ENCODE measurements around the gene DUOXA1. TPM values are rescaled to one million over a fixed set of nuclear protein-coding genes. Genes with fewer than 3 reads are reported as not detected.
"Not testable (repeated sequence)": the region's sequence is repeated elsewhere in the genome, so short reads cannot be mapped to it uniquely, and the experiment has no call there.

DUOXA1 gene
- polyA plus RNA-seq, 2 donors, result 145 to 174 TPM

DNA sequence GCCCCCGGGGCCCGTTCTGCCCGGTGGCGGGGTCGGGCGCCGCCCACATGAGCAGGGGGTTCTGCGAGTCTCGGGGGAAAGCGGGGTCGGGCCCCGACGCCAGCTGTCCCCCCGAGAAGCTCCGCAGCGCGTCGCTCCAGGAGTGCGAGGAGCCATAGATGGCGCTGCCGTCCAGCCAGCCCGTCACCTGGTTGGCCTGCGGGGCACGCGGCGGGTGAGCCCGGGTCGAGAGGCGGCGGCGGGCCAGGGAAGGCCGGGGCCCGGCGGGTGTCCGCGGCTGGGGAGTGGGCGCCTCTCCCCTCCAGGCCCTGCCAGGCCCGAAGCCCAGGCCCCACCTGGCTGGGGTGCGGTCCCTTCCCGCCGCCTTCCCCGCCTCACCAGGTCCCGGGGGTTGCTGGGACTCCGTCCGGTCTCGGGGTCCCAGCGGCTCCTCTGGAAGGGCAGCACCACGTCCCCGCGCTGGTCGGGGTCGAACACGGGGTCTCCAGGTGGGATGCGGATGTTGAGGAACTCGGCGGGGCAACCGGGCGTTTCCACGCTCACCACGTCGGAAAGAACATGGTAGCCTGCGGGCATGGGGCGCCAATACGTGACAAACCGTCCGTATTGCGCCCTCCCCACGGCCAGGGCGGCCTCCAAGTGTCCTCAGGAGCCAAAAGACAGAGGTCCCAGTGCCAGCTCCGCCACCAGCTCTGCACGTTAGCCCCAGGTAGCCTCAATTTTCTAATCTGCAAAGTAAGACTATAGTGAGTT is 18.1 kb downstream of the DUOXA1 start:
- Histone ChIP-seq H3K9me3 (ENCODE audit: control insufficient read depth in 2 of 2, insufficient read depth in 1 of 2, low read depth in 1 of 2, low read length in 1 of 2) (peaks cover 0 to 3% of the 10 kb centered on the region in 2 donors), H3K27ac (ENCODE audit: low read depth in 2 of 2, low read length in 1 of 2) (no peak overlapping the region), H3K4me1 (ENCODE audit: control insufficient read depth in 2 of 2, insufficient read depth in 2 of 2, low read length in 1 of 2) (peaks cover 8 to 26% of the 10 kb centered on the region in 2 donors), H3K27me3 (ENCODE audit: control insufficient read depth in 1 of 2, insufficient read depth in 2 of 2, low read length in 2 of 2) (peaks cover 0 to 19% of the 10 kb centered on the region in 2 donors), H3K4me3 (ENCODE audit: low read depth in 1 of 2, low read length in 2 of 2) (peak overlapping the region; percentile 12 to 34), H3K36me3 (ENCODE audit: control insufficient read depth in 2 of 2, insufficient read depth in 2 of 2, low read length in 1 of 2) (peaks cover 0 to 2% of the 10 kb centered on the region in 2 donors)
- 8 to 11% methylated on average over 55 to 70 of the region's 71 CpGs for WGBS, 2 donors

DNA sequence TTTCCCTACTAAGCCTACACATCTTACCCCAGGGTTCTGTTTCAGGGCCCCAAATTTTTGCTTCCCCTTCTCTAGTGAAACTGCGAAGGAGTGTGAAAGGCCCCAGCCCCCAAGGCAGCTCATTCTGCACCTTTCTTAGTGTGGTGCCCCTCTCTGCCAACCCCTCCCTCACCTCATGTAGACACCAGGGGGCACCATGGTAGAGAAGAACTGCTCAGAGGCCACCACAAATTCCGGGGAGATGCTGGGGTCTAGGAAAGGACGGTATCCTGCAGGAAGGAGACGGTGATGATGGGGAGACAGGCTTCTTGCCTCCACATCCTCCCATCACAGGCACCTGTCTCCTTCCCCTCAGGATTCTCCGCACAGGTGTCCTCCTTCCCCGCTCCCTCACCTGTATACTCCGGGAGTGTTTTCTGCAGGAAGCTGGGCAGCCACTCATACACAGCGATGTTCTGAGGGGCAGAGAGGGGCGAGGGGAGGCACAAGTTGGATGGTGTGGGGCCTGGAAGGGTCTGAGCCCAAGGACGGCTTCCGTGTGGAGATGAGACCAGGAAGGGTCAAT is 19.3 kb downstream of the DUOXA1 start:
- Histone ChIP-seq H3K27me3 (ENCODE audit: control insufficient read depth in 1 of 2, insufficient read depth in 2 of 2, low read length in 2 of 2) (peaks cover 0 to 18% of the 10 kb centered on the region in 2 donors), H3K9me3 (ENCODE audit: control insufficient read depth in 2 of 2, insufficient read depth in 1 of 2, low read depth in 1 of 2, low read length in 1 of 2) (peaks cover 0 to 3% of the 10 kb centered on the region in 2 donors), H3K27ac (ENCODE audit: low read depth in 2 of 2, low read length in 1 of 2) (no peak overlapping the region), H3K4me1 (ENCODE audit: control insufficient read depth in 2 of 2, insufficient read depth in 2 of 2, low read length in 1 of 2) (peaks cover 6 to 25% of the 10 kb centered on the region in 2 donors), H3K36me3 (ENCODE audit: control insufficient read depth in 2 of 2, insufficient read depth in 2 of 2, low read length in 1 of 2) (peaks cover 0 to 3% of the 10 kb centered on the region in 2 donors), H3K4me3 (ENCODE audit: low read depth in 1 of 2, low read length in 2 of 2) (no peak overlapping the region)
- 56 to 60% methylated on average over 11 of the region's 11 CpGs for WGBS, 2 donors

DNA sequence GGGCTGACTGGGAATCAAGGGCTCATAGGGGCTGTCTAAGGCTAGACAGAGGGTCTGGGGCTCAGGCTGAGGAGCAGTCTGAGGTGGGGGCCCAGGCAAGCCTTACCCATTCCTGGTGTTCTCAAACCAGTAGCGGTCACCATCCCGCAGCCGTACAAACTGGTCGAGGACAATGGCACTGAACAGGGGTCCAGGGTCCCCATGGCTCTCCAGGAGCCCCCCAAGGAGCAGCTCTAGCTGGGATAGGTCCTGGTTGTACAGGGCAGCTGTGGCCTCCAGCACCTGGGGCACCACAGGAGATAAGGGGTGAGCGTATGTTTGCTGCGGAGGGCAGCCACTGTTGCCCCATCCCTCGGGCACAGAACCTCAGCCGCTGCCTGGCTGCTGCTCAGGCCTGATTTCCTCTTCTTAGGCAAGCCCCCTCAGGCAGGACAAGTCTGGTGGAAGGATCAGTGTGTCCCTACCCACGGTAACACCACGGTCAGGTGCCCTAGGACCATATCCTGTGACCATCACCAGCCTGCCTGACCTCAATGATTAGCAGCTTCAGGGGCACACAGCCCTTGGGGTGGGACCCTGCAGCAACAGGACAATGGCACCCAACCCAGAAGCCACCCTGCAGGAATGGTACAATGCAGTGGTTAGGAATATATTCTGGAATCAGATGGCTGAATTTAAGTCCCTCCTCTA is 21.6 kb downstream of the DUOXA1 start:
- H3K36me3 ChIP-seq (ENCODE audit: control insufficient read depth in 2 of 2, insufficient read depth in 2 of 2, low read length in 1 of 2), result peaks cover 0 to 3% of the 10 kb centered on the region in 2 donors
- no peak overlapping the region for H3K4me3 ChIP-seq (ENCODE audit: low read depth in 1 of 2, low read length in 2 of 2)
- no peak overlapping the region for H3K27ac ChIP-seq (ENCODE audit: low read depth in 2 of 2, low read length in 1 of 2)
- peaks cover 0 to 3% of the 10 kb centered on the region in 2 donors for H3K9me3 ChIP-seq (ENCODE audit: control insufficient read depth in 2 of 2, insufficient read depth in 1 of 2, low read depth in 1 of 2, low read length in 1 of 2)
- H3K4me1 ChIP-seq (ENCODE audit: control insufficient read depth in 2 of 2, insufficient read depth in 2 of 2, low read length in 1 of 2), result peaks cover 0 to 9% of the 10 kb centered on the region in 2 donors
- peaks cover 0 to 8% of the 10 kb centered on the region in 2 donors for H3K27me3 ChIP-seq (ENCODE audit: control insufficient read depth in 1 of 2, insufficient read depth in 2 of 2, low read length in 2 of 2)
- WGBS, 2 donors, result 91 to 92% methylated on average over 10 of the region's 10 CpGs

DNA sequence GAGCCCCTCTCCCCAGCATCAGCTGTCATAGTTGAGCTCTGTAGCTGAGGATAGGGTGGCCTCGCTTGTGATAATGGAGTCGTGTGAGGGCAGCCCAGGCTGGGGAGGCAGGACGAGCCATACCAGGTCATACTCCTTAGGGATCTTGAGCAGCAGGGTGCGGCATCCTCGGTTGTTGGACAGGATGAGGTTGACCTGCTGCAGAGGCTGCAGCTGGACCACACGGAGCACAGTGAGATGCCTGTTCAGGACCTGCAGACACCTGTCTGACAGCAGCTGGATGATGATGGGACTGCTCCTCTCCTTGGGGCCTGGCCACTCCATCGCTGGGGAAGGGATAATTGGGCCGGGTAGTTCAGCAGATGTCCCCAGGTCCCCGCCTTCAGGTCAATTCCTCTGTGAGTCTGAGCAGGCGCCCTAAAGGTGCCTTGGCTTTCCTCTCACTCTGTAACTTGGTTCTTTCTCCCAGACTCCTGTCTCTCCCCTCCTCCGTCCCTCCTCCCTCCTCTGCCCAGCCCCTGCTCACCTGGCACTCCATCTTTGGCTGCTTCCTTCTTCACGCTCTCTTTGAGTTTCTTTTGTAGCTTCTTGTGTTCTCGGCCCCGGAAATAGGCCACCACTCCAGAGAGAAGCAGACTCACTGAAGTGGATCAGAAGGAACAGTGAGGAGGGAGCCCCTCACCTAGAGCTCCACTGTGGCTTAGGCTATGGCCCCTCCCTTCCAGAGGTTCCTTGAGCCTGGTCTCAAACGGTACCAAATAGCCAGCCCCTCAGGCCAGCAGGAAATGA is 23.5 kb downstream of the DUOXA1 start:
- H3K4me1 ChIP-seq (ENCODE audit: control insufficient read depth in 2 of 2, insufficient read depth in 2 of 2, low read length in 1 of 2), result peaks cover 0 to 4% of the 10 kb centered on the region in 2 donors
- 80 to 82% methylated on average over 15 of the region's 15 CpGs for WGBS, 2 donors
- no peaks in the 10 kb centered on the region for H3K9me3 ChIP-seq (ENCODE audit: control insufficient read depth in 2 of 2, insufficient read depth in 1 of 2, low read depth in 1 of 2, low read length in 1 of 2)
- H3K27ac ChIP-seq (ENCODE audit: low read depth in 2 of 2, low read length in 1 of 2), result no peak overlapping the region
- no peak overlapping the region for H3K4me3 ChIP-seq (ENCODE audit: low read depth in 1 of 2, low read length in 2 of 2)
- H3K27me3 ChIP-seq (ENCODE audit: control insufficient read depth in 1 of 2, insufficient read depth in 2 of 2, low read length in 2 of 2), result no peaks in the 10 kb centered on the region
- peaks cover 0 to 3% of the 10 kb centered on the region in 2 donors for H3K36me3 ChIP-seq (ENCODE audit: control insufficient read depth in 2 of 2, insufficient read depth in 2 of 2, low read length in 1 of 2)

DNA sequence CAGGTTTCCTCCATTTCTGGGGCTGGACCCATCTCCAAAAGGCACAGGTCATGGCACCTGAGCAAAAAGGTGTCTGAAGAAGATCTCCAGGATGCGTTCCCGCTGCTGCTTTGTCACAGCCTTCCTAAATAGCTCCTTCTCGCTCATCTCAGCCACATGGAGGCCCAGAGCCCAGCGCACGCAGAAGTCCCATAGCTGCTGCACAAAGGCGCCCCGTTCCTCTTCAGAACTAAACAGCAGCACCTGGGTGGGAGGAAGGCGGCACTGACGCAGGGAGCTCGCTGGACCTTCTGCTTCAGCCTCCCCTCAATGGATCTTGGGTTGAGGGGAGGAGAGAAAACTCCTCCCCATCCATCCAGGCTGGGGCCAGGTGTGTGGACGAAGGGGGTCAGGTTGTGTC is 24.1 kb downstream of the DUOXA1 start:
- peaks cover 0 to 3% of the 10 kb centered on the region in 2 donors for H3K36me3 ChIP-seq (ENCODE audit: control insufficient read depth in 2 of 2, insufficient read depth in 2 of 2, low read length in 1 of 2)
- H3K4me1 ChIP-seq (ENCODE audit: control insufficient read depth in 2 of 2, insufficient read depth in 2 of 2, low read length in 1 of 2), result peaks cover 0 to 4% of the 10 kb centered on the region in 2 donors
- H3K27me3 ChIP-seq (ENCODE audit: control insufficient read depth in 1 of 2, insufficient read depth in 2 of 2, low read length in 2 of 2), result no peaks in the 10 kb centered on the region
- no peak overlapping the region for H3K4me3 ChIP-seq (ENCODE audit: low read depth in 1 of 2, low read length in 2 of 2)
- H3K9me3 ChIP-seq (ENCODE audit: control insufficient read depth in 2 of 2, insufficient read depth in 1 of 2, low read depth in 1 of 2, low read length in 1 of 2), result no peaks in the 10 kb centered on the region
- 90 to 92% methylated on average over 11 of the region's 11 CpGs for WGBS, 2 donors
- H3K27ac ChIP-seq (ENCODE audit: low read depth in 2 of 2, low read length in 1 of 2), result no peak overlapping the region

DNA sequence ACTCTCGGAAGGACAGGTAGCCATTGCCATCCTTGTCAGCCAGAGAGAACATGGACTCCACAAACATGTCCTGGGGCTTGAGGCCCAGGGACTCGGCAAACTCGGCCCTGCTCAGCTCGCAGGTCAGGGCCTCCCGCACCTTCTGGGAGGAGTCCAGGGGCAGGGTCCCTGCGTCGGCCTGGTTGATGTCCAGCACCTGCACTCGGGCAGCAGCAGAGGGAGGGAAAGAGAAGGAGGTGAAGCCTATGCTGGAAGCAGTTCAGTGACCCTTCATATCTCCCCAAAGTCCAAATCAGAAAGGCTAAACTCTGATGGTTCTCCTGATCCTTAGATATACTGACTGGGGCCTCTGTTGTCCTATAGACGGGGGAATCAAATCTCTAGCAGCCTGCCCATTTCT is 25.5 kb downstream of the DUOXA1 start:
- H3K36me3 ChIP-seq (ENCODE audit: control insufficient read depth in 2 of 2, insufficient read depth in 2 of 2, low read length in 1 of 2); H3K27me3 ChIP-seq (ENCODE audit: control insufficient read depth in 1 of 2, insufficient read depth in 2 of 2, low read length in 2 of 2); H3K4me1 ChIP-seq (ENCODE audit: control insufficient read depth in 2 of 2, insufficient read depth in 2 of 2, low read length in 1 of 2); H3K9me3 ChIP-seq (ENCODE audit: control insufficient read depth in 2 of 2, insufficient read depth in 1 of 2, low read depth in 1 of 2, low read length in 1 of 2); H3K27ac ChIP-seq (ENCODE audit: low read depth in 2 of 2, low read length in 1 of 2); H3K4me3 ChIP-seq (ENCODE audit: low read depth in 1 of 2, low read length in 2 of 2): not testable (repeated sequence)
- WGBS, 2 donors, result 86 to 96% methylated on average over 9 of the region's 9 CpGs

DNA sequence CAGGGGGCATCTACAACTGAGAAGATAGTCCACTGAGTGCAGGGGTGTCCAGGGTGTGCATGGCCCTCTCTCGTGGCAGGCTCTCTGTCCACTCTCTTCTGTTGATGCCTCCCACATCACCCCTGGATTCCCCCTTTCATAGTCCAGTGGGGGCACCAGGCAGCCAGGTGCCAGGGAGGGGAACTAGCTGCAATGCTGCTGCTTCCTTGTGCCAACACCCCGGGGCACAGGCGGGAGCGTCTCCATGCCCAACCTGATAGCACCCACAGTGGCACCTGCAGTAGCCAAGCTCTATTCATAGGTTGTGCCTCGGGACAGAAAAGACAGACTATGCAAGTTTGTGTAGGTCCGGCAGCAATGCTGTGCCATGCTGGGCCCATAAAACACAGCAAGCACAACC is 27.5 kb downstream of the DUOXA1 start:
- H3K4me1 ChIP-seq (ENCODE audit: control insufficient read depth in 2 of 2, insufficient read depth in 2 of 2, low read length in 1 of 2), result peaks cover 0 to 4% of the 10 kb centered on the region in 2 donors
- peaks cover 0 to 3% of the 10 kb centered on the region in 2 donors for H3K36me3 ChIP-seq (ENCODE audit: control insufficient read depth in 2 of 2, insufficient read depth in 2 of 2, low read length in 1 of 2)
- H3K27me3 ChIP-seq (ENCODE audit: control insufficient read depth in 1 of 2, insufficient read depth in 2 of 2, low read length in 2 of 2), result no peaks in the 10 kb centered on the region
- WGBS, 2 donors, result 78 to 81% methylated on average over 6 of the region's 6 CpGs
- H3K27ac ChIP-seq (ENCODE audit: low read depth in 2 of 2, low read length in 1 of 2), result no peak overlapping the region
- no peaks in the 10 kb centered on the region for H3K9me3 ChIP-seq (ENCODE audit: control insufficient read depth in 2 of 2, insufficient read depth in 1 of 2, low read depth in 1 of 2, low read length in 1 of 2)
- H3K4me3 ChIP-seq (ENCODE audit: low read depth in 1 of 2, low read length in 2 of 2), result no peak overlapping the region

DNA sequence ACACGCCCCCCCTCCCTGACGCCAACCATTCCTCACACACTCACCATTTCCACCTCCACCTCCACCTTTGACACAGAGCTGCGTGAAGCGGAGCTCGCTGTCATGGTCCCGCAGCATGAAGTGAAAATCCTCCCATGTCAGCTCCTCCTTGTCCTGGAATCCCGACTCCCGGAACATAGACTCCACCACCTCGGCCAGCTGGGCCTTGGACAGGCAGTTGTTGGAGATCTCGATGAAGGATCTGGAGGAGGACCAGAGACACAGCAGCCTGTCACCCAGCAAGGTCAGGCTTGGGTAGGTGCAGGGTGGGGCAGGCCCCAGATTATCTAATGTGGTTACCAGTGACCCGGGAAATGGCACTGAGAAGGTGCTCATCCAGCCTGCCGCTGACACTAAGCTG is 27.9 kb downstream of the DUOXA1 start:
- H3K27me3 ChIP-seq (ENCODE audit: control insufficient read depth in 1 of 2, insufficient read depth in 2 of 2, low read length in 2 of 2), result no peaks in the 10 kb centered on the region
- no peak overlapping the region for H3K27ac ChIP-seq (ENCODE audit: low read depth in 2 of 2, low read length in 1 of 2)
- H3K9me3 ChIP-seq (ENCODE audit: control insufficient read depth in 2 of 2, insufficient read depth in 1 of 2, low read depth in 1 of 2, low read length in 1 of 2), result no peaks in the 10 kb centered on the region
- H3K4me3 ChIP-seq (ENCODE audit: low read depth in 1 of 2, low read length in 2 of 2), result no peak overlapping the region
- peaks cover 0 to 4% of the 10 kb centered on the region in 2 donors for H3K4me1 ChIP-seq (ENCODE audit: control insufficient read depth in 2 of 2, insufficient read depth in 2 of 2, low read length in 1 of 2)
- H3K36me3 ChIP-seq (ENCODE audit: control insufficient read depth in 2 of 2, insufficient read depth in 2 of 2, low read length in 1 of 2), result peaks cover 0 to 2% of the 10 kb centered on the region in 2 donors
- WGBS, 2 donors, result 90 to 91% methylated on average over 12 of the region's 12 CpGs

Data from esophagus (tissue), 2 donors.